ENCODE results near the gene UMPS. TPM values are rescaled to one million over a fixed set of nuclear protein-coding genes. Genes with fewer than 3 reads are reported as not detected.
"Not testable (repeated sequence)": the region's sequence is repeated elsewhere in the genome, so short reads cannot be mapped to it uniquely, and the experiment has no call there.

Gene UMPS
- total RNA-seq, 1 experiment from 2014 or later, result 61.8 TPM

DNA sequence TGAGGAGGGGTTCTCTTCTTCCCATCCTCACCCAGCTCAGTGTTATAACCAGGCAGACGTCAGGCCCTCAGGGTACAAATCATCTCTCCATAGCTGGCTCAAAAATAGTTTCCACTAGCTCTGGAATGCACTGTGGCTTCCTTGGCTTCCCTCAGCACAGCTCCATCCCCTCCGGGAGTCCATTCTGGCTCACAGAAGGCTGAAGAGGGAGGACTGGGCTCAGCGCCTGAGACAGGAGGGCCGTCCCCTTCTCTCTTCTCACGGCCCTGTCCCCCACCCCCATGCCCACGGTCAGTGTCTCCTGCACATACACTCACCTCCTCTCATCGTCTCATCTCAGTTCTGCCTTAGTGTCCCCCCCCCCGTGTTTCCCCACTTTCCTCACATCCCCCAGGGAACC is 50.1 kb downstream of the UMPS start:
- BruUV-seq (replicated peaks), result no TSS peak
- CTCF ChIA-PET, result no interaction called here
- H3F3A ChIP-seq (ENCODE audit: insufficient read depth, low read depth), result no peaks in the 10 kb centered on the region
- POLR2A ChIA-PET (ENCODE audit: unreplicated experiment), result no interaction called here
- no peak for DNase-seq
- no peak overlapping the region for H2AFZ ChIP-seq
- no peaks in the 10 kb centered on the region for H3K79me2 ChIP-seq (ENCODE audit: low read depth)
- H4K20me1 ChIP-seq (ENCODE audit: insufficient read depth), result peaks cover 7% of the 10 kb centered on the region
- H3K9me2 ChIP-seq (ENCODE audit: insufficient read depth), result no peaks in the 10 kb centered on the region
- no peaks in the 10 kb centered on the region for H3K27me3 ChIP-seq (ENCODE audit: insufficient read depth, low read depth)
- H3K4me3 ChIP-seq, result no peak overlapping the region
- no peaks in the 10 kb centered on the region for H3K4me1 ChIP-seq (replicated peaks; ENCODE audit: insufficient read depth)
- no peaks in the 10 kb centered on the region for H3K9me3 ChIP-seq (ENCODE audit: insufficient read depth, low read depth)
- intact Hi-C loops (cut with micrococcal nuclease; ENCODE audit: unreplicated experiment), result no loop called here
- H3K27ac ChIP-seq, result no peak overlapping the region
- no peak overlapping the region for H3K4me2 ChIP-seq
- no peak for TF ChIP-seq EZH2 (IDR thresholded peaks at IDR 0.05; ENCODE audit: low read depth)
- no peaks in the 10 kb centered on the region; the same call in 1 of the 2 replicates for H3K36me3 ChIP-seq (ENCODE audit: low read depth)

DNA sequence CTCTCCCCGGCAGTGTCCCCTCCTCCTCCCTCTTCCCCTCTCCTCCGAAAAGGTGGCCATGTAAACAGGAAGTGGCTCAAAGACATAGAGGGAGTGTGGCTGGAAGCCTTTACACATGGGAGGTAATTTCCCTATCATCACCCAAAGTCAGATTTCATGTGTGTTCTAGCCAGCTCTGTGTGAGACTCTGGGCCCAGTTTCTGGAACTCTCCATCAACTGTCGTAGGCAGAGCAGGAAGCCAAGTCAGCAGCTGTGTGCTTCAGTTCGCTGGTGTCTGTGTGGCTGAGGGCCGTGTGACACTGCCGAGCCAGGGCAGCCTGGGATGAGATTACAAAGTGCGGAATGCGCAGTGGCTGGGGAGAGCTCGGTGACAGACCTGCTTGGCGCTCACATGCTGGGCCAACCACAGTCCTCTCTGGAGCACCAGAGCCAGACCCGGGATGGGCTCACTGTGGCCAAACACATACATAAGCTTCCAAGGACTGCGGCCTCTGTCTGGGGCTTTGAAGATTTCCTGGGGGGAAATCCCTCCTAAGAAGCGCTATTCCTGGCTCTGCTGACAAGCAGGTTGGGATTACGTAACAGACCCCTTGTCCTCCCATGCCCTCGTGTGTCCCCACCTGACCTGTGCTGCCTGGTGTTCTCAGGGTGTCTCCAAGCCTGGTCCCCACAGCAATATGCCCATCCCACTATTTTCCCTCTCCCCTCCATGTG is 50.7 kb downstream of the UMPS start:
- Histone ChIP-seq H3K27ac (no peak overlapping the region), H3K4me3 (no peak overlapping the region), H4K20me1 (ENCODE audit: insufficient read depth) (peaks cover 7% of the 10 kb centered on the region), H2AFZ (no peak overlapping the region), H3K36me3 (ENCODE audit: low read depth) (no peaks in the 10 kb centered on the region; the same call in 1 of the 2 replicates), H3K9me3 (ENCODE audit: insufficient read depth, low read depth) (no peaks in the 10 kb centered on the region), H3F3A (ENCODE audit: insufficient read depth, low read depth) (no peaks in the 10 kb centered on the region), H3K79me2 (ENCODE audit: low read depth) (no peaks in the 10 kb centered on the region), H3K4me1 (replicated peaks; ENCODE audit: insufficient read depth) (no peaks in the 10 kb centered on the region), H3K27me3 (ENCODE audit: insufficient read depth, low read depth) (no peaks in the 10 kb centered on the region), H3K9me2 (ENCODE audit: insufficient read depth) (no peaks in the 10 kb centered on the region), H3K4me2 (no peak overlapping the region)
- no peak for DNase-seq
- TF ChIP-seq, protein P1, sequence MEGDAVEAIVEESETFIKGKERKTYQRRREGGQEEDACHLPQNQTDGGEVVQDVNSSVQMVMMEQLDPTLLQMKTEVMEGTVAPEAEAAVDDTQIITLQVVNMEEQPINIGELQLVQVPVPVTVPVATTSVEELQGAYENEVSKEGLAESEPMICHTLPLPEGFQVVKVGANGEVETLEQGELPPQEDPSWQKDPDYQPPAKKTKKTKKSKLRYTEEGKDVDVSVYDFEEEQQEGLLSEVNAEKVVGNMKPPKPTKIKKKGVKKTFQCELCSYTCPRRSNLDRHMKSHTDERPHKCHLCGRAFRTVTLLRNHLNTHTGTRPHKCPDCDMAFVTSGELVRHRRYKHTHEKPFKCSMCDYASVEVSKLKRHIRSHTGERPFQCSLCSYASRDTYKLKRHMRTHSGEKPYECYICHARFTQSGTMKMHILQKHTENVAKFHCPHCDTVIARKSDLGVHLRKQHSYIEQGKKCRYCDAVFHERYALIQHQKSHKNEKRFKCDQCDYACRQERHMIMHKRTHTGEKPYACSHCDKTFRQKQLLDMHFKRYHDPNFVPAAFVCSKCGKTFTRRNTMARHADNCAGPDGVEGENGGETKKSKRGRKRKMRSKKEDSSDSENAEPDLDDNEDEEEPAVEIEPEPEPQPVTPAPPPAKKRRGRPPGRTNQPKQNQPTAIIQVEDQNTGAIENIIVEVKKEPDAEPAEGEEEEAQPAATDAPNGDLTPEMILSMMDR (conservative IDR thresholded peaks at IDR 0.05), result no peak
- TF ChIP-seq EZH2 (IDR thresholded peaks at IDR 0.05; ENCODE audit: low read depth), result no peak
- CTCF ChIA-PET, result no interaction called here
- POLR2A ChIA-PET (ENCODE audit: unreplicated experiment), result no interaction called here
- intact Hi-C loops (cut with micrococcal nuclease; ENCODE audit: unreplicated experiment), result no loop called here
- BruUV-seq (replicated peaks), result no TSS peak

DNA sequence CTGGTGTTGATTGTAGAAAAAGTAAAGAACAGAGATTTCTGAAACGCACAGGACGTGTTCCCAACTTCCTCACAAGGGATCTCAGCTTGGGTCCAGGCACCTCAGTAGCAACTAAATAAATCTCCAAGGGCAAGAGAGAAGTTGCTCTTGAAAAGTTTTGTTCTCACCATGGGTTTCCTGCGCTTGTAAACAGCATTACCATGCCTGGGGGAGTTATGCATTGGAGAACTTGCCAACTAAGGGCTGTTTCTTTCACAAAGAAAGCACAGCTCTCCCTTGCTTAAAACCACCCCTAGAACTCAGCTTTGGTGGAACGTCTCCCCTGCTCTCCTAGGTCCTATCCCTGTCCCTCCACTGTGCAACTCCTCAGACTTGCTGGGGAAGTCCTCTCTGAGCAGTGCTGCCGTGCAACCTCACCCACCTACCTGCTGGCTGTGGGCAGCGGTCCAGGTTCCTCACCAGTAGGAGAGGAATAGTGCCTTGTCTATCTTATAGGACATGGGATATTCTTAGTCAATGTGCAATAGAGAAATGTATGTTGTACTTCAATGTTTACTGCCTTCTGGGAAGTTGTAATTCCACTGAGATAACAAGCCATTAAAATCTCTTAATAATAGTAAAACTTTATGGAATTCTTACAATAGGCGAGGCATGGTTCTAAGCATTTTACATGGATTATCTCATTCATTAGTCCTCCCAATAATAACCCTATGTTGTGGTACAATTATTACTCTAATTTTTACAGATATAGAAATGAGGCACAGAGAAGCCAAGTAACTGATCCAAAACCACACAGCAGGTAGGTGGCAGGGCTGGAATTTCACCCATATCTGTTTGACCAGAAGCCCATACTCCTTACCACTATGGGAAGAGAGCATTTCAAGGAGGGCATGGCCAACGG is 51.5 kb downstream of the UMPS start:
- H3K4me3 ChIP-seq, result no peak overlapping the region
- BruUV-seq (replicated peaks), result no TSS peak
- CTCF ChIA-PET, result no interaction called here
- POLR2A ChIA-PET (ENCODE audit: unreplicated experiment), result no interaction called here
- no peaks in the 10 kb centered on the region for H3F3A ChIP-seq (ENCODE audit: insufficient read depth, low read depth)
- no peaks in the 10 kb centered on the region for H3K79me2 ChIP-seq (ENCODE audit: low read depth)
- no peaks in the 10 kb centered on the region for H3K27me3 ChIP-seq (ENCODE audit: insufficient read depth, low read depth)
- no peaks in the 10 kb centered on the region; the same call in 1 of the 2 replicates for H3K36me3 ChIP-seq (ENCODE audit: low read depth)
- peaks cover 7% of the 10 kb centered on the region for H4K20me1 ChIP-seq (ENCODE audit: insufficient read depth)
- TF ChIP-seq EZH2 (IDR thresholded peaks at IDR 0.05; ENCODE audit: low read depth), result no peak
- TF ChIP-seq, protein P1 (conservative IDR thresholded peaks at IDR 0.05), result no peak
- H2AFZ ChIP-seq, result no peak overlapping the region
- H3K9me2 ChIP-seq (ENCODE audit: insufficient read depth), result no peaks in the 10 kb centered on the region
- no peaks in the 10 kb centered on the region for H3K9me3 ChIP-seq (ENCODE audit: insufficient read depth, low read depth)
- intact Hi-C loops (cut with micrococcal nuclease; ENCODE audit: unreplicated experiment), result no loop called here
- H3K4me1 ChIP-seq (replicated peaks; ENCODE audit: insufficient read depth), result no peaks in the 10 kb centered on the region
- DNase-seq, result no peak
- no peak overlapping the region for H3K4me2 ChIP-seq
- no peak overlapping the region for H3K27ac ChIP-seq

DNA sequence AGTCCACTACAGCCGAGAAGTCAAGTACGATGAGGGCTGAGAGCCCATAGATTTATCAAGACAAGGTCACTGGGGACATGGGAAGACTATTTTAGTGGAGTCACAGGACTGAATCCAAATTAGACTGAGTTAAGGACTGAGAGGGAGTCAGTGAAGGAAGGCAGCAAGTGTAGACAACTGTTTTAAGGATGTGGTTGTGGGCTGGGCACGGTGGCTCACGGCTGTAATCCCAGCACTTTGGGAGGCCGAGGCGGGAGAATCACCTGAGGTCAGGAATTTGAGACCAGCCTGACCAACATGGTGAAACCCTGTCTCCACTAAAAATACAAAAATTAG is 52.1 kb downstream of the UMPS start:
- intact Hi-C loops (cut with micrococcal nuclease; ENCODE audit: unreplicated experiment); H3K27ac ChIP-seq; H3K9me2 ChIP-seq (ENCODE audit: insufficient read depth); H4K20me1 ChIP-seq (ENCODE audit: insufficient read depth); H3F3A ChIP-seq (ENCODE audit: insufficient read depth, low read depth); H2AFZ ChIP-seq; H3K27me3 ChIP-seq (ENCODE audit: insufficient read depth, low read depth); H3K9me3 ChIP-seq (ENCODE audit: insufficient read depth, low read depth); H3K4me2 ChIP-seq; BruUV-seq (replicated peaks); DNase-seq; H3K36me3 ChIP-seq (ENCODE audit: low read depth); H3K4me1 ChIP-seq (replicated peaks; ENCODE audit: insufficient read depth); H3K4me3 ChIP-seq; H3K79me2 ChIP-seq (ENCODE audit: low read depth); POLR2A ChIA-PET (ENCODE audit: unreplicated experiment); CTCF ChIA-PET: not testable (repeated sequence)

Measured in PC-9 (cell line).